Measurements from ENCODE around the gene CYREN. TPM values are rescaled to one million over a fixed set of nuclear protein-coding genes. Genes with fewer than 3 reads are reported as not detected.

The CYREN gene
- total and polyA plus RNA-seq, 2 experiments from 2014 or later, result 22.7 to 70.6 TPM

DNA sequence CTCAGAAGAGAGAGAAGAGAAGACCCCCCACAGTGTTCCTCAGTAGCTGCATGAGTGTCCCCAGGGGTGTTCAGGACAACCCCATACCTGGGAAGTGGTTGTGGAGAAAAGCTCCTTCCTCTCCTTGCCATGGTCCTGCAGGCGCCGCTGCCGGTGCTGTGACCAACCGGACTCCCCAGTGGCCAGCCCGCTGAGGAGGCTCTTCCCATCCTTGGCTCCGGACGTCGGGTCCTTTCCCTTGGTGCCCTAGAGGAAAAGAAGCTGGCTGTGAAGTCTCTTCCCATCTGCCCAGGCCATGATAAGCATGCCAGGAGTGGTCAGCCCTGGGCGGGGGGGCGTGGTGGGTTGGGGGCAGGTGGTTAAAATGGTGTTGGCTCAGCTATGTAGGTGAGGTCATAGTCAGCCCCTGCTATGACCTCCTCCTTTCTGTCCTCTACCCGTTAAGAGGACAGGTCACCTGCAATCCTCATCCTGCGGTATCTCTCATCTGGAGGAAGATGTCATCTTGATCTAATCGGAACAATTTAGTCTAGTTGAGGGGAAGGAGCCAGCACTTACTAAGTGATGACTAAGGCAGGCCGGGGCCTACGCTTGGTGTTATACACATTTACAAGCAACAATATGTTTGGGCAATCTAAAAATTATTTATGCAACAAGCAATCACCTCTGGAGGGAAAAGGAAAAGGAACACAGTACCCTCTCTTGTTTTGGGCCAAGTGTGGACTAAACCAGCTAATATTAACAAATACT lies 27.6 kb upstream of the CYREN start:
- Mint-ChIP-seq H3K4me3 (no peak overlapping the region), H3K9me3 (no peaks in the 10 kb centered on the region), H3K27ac (no peak overlapping the region), H3K36me3 (ENCODE audit: low read depth) (peaks cover 10% of the 10 kb centered on the region), H3K27me3 (ENCODE audit: insufficient read depth, low read depth, poor library complexity) (peaks cover 5% of the 10 kb centered on the region), H3K4me1 (peaks cover 17% of the 10 kb centered on the region)
- no peak for ATAC-seq
- Histone ChIP-seq H3K79me2 (replicated peaks; ENCODE audit: insufficient read depth) (no peaks in the 10 kb centered on the region), H3K27ac (ENCODE audit: low read depth) (no peak overlapping the region), H3K27me3 (ENCODE audit: insufficient read depth) (no peaks in the 10 kb centered on the region), H2AFZ (no peak overlapping the region), H3F3A (replicated peaks; ENCODE audit: low read depth) (no peaks in the 10 kb centered on the region), H3K4me1 (ENCODE audit: insufficient read depth) (peaks cover 10% of the 10 kb centered on the region; the same call in 1 of the 2 replicates), H3K36me3 (ENCODE audit: insufficient read depth) (peaks cover 7% of the 10 kb centered on the region; the same call in 1 of the 2 replicates), H4K20me1 (replicated peaks; ENCODE audit: insufficient read depth) (no peaks in the 10 kb centered on the region), H3K9me2 (ENCODE audit: insufficient read depth) (no peaks in the 10 kb centered on the region), H3K4me3 (no peak overlapping the region), H3K4me2 (no peak overlapping the region)
- TF ChIP-seq REST (IDR thresholded peaks at IDR 0.05; ENCODE audit: unreplicated experiment), result no peak
- TF ChIP-seq ZNF331 (CRISPR knock-in tag; IDR thresholded peaks at IDR 0.05; ENCODE audit: low read depth), result no peak
- TF ChIP-seq ZNF462 (CRISPR knock-in tag; IDR thresholded peaks at IDR 0.05), result no peak
- TF ChIP-seq EZH2phosphoT487 (IDR thresholded peaks at IDR 0.05; ENCODE audit: unreplicated experiment), result no peak
- TF ChIP-seq NANOG (IDR thresholded peaks at IDR 0.05; ENCODE audit: borderline replicate concordance), result no peak
- DNase-seq (ENCODE audit: low spot score), result no peak
